KBM-7 (cell line): ENCODE results near the gene SREBF2.

ENCODE experiments used
- DNase-seq: peaks from one replicate; pipeline ENCODE4 v3.0.0-alpha.2; 2015
- in situ Hi-C: fragments of 300-500 bp; cut with MboI; formaldehyde crosslinking; loops from 2 replicates; pipeline ENCODE4 v1.14.3; 2020; ENCODE audit warnings: low sequenced_read_pairs, low pct_unique_long_range_greater_than_20kb, mixed read lengths

SREBF2 gene

DNA sequence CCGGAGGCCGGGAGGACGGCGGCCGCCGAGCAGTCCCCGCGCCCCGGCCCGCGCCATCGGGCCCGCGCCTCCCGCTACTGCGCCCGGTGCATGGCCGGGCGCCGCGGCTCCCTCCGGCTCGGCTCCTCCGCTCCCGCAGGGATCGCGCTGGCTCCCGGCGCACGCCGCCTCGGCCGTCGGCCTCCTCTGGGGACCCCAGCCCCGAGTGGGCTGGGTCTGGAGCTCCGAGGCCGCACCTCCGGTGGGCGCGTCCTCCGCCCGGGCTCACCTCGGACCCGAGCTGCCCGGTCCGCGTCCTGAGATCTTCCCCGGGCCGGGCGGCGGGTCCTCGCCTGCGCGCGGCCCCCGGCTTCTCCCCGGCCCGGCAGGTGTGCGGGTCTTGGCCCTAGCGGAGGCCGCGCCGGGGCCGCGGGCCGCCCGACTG, 81.7 kb downstream of the SREBF2 start:
- DNase-seq = no peak
- in situ Hi-C loops = no loop called here

DNA sequence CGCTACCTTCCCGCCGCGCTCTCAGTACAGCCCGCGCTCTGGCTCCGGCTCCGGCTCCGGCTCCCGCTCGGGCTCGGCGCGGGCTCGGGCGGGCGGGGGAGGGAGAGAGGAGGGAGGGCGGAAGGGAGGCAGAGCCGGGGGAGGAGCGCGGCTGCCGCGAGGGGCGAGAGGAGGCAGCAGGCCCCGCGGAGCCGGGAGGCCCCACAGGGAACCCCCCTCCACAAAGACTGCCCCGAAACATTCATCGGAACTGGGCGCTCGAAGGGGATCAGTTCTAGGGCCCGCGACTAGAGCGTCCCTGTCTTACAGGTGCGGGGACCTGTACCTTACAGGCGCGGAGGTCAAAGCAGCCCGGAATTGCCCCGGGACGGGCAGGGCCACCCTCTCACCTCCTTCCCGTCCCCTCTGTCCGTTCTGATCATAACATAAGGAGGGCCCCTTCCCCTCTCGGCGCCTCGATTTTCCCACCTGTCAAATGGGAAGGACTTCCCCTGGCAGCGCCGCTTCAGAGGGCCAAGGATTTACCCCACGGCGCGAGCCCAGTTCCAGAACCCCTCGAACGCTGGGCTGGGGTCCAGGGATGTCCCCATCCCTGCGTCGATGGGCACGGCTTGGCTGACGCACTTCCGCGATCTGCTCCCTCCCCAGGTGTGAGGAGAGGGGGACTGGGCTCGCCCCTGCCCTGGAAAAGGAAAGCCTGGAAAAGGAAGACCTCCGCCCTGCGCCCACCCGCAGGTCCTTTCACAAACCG, 82.3 kb downstream of the SREBF2 start, which contains the start of gene SHISA8:
Gene SHISA8, minus strand, starts transcription at position 40 of the 751 bp plus-strand sequence. CDS start 407 bp downstream, outside the sequence.
- in situ Hi-C loops = no loop called here
- no peak for DNase-seq

DNA sequence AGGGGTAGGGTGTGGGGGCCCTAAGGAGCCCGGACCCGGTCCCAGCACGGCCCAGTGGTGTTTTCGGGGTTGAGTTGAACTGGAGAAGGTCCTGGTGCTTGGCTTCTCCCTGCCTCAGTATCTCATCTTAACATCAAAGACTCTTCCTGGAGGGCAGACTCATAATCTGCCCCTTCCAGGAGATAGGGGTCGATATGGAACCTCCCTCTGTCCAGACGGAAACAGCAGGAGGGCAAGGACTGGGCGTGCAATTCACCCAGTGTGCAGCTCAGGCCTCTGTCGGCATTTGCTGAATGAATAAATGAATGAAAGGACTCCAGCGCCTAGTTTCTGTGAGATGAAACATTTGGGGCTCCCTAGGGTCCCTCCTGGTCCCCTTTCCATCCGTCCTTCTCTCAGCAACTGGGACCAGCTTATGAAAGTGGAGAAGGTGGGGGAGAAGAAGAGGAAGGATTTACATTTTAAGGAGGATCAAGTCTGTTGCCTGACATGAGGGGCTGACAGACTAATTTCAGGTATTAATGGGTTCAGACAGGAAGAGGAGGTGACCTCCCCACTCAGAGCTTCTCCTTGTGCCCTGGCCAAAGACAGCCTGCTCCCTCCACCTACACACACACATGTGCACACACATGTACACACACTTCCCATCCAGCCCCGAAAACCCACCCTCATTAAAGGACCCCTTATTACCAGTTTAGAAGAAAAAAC, 83.0 kb downstream of the SREBF2 start:
- no peak for DNase-seq
- in situ Hi-C loops = no loop called here

DNA sequence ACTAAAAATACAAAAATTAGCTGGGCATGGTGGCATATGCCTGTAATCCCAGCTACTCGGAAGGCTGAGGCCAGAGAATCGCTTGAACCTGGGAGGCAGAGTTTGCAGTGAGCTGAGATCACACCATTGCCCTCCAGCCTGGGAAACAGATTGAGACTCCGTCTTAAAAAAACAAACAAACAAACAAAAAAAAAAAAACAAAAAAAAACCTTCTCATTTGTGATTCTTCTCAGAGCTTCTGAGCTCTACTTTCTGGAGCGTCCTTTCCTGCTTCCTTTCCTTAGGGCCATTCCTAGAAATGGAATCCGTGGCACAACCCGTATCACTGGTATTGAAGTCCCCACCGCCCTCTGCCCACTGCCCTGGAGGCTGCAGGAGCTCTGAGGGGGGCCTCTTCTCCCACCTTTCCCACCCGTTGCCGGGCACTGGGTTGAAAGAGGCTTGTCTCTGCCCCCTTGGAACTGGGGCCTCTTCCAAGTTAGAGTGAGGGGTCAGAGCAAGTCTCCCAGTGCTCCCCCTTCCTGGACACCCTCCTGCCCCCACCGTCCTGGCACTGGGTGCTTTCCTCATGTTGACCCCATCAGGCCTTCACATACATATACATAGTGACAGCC, 83.9 kb downstream of the SREBF2 start:
- in situ Hi-C loops = no loop called here
- DNase-seq = no peak

DNA sequence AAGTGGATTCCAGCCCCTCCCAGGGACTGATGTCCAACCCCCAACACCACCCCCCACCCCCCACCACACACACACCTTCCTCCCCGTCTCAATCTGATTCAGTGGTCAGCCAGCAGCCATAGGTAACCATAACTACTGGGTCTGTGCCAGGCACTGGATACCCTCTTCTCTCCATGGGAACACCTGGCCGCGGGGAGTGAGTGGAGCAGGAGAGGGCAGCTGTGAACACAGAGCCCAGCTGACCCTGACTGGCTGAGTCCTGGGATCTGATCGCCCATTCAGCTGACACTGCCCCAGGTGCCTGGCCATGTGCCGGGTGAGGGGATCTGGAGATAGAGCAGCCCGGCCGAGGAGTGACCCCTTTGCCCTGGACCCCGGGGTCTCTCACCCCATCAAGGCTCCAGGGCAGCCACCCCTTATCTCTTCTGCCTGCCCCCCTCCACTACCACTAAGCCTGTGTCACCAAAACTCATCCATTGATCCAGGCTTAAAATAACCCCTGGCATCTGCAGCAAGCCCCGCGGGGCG, 84.5 kb downstream of the SREBF2 start:
- DNase-seq = no peak
- in situ Hi-C loops = no loop called here

DNA sequence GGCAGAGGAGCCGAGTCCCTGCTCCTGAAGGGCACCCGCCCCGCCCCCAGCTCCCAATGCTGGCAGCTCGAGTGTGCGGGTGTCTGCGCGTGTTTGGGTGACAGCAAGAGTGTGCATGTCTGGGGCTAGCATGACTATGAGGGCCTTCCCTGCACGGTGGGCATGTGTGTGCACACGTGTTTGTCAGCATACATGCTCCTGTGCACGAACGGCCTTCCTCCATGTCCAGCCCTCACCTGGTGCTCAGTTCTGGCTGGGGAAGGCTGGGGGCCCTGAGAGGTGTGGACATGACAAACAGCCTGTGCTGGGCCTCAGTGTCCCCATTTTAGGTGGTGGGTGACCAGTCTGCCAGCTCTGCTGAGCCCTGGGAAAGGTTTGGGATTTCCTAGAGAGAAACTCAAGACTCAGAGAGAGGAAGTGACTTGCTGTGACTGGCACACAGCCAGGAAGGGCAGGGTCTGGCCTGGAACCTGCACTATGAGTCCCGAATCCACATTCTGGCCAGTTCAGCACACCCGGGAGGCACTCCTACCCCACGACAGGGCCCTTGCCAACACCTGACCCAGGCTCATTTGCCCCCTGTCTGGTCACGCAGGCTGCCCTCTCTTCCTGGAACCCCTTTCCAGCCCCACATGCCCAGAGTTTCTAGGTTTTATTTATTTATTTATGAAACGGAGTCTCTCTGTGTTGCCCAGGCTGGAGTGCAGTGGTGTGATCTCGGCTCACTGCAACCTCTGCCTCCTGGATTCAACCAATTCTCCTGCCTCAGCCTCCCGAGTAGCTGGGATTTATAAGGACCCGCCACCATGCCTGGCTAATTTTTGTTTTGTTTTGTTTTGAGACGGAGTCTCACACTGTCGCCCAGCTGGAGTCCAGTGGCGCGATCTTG, 85.2 kb downstream of the SREBF2 start:
- in situ Hi-C loops = no loop called here
- DNase-seq = peak; percentile 75

DNA sequence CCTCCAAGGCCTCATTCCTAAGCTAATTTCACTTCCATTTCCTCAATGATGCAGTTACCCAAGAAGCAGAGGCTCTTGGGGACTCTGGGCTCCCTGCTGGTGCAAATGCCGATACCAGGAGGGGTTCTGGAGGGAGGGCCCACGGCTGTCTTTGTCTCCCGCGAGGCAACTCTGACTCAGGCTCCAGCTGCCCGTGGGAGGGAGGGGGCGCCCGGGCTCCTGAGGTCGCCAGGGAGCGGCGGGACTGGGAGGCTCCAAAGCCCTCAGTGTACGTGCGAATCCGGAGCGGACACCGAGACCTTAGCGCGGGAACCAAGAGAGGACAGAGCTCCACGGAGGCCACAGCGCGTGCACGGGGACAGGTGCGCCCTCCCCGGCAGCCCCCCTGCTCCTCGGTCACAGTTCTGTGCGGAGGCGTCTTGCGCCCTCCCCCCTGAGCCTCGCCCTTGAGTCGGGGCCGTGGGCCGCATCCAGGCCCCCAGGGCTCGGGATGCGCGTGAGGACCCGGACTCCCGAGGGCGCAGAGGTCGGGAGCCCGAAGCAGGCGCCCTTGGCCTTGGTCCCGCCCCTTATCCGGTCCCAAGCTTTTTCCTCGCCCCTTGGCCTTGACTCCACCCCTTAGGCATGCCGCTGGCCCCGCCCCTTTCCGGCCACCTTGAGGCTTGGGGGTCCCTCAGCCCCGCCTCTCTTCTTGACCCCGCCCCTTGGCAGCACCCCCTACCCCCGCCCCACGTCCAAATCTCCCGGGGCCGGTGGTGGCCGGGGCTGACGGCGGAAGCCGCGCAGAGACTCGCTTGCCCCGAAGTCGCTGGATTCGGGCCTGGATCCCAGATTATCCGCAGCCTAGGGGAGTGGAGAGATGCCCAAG, 86.7 kb downstream of the SREBF2 start:
- DNase-seq = no peak
- in situ Hi-C loops = no loop called here

DNA sequence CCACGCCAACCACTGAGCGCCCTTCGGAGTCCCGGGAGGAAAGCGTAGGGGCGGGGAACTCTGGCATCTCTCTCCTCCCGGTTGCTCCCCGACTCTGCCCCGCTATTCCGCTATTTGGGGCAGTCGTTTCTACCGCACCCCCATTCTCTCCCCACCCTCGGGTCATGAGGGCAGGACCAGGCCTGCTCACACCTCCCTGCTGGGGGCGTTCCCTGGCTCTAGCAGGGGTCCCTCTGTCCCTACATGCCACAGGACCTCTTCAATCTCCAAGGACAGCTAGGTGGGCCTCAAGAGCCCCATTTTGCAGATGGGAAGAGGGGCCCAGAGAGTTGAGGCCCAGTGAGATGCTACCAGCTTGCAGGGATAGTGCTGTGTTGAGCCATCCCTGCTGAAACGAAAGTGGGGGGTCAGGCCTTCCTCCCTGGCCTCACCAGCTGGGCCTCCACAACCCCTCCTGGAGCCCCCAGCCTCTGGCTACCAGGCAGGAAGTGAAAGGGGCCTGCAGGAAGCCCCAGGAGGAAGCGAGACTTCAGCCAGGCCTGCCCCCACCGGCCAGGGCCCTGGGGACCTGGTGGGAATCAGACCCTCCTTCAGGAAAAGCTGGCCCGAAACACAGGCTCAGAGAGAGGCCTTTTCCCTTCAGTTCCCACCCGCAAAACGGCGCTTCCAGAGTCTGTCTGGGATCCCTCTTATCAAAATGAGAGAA, 87.5 kb downstream of the SREBF2 start:
- in situ Hi-C loops = no loop called here
- no peak for DNase-seq

DNA sequence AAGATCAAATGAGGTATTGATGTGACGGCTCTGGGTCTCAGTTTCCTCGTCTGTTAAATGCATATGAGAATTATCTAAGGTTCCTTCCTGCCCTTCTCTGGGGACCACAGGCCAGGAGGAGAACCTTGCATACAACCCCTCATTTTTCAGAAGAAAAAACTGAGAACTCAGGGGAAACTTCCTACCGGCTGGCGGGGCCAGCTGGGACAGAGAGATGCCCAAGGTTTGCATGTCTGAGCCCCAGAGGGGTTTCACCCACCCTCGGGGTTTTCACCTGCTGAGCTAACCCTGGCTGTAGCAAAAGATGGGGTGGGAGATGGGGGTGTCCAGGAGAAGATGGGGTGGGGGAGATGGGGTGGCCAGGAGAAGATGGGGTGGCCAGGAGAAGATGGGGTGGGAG, 89.4 kb downstream of the SREBF2 start:
- in situ Hi-C loops = no loop called here
- DNase-seq = no peak

DNA sequence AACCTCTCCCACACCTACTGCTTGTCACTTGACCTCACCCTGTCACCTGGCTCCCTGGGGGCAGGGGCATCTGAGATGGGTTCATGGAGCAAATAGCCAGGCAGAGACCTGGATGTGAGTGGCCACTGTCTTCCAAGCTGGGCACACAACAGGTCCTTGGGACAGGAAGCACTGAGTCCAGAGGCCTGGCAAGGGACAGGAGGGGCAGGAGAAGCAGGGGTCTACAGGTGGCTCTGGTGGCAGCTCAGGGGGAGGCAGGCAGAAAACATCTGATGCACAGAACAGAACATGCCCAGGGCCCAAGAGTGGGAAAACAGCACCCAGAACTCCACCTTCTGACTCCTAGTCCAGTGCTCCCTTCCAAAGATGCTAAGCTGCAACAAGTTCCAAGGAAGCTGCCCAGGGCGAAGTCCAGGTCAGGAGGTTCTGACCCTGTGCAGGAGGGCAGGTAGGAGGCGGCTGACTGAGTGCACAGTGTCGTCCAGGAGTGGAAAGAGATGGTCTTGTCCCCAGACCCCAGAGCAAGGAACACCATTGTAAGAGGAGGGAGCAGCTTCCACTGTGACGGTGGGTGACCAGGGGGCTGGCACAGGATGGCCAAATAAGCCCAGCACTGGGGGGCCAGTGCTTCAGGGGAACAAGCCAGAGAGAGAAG, 90.2 kb downstream of the SREBF2 start:
- in situ Hi-C loops = no loop called here

DNA sequence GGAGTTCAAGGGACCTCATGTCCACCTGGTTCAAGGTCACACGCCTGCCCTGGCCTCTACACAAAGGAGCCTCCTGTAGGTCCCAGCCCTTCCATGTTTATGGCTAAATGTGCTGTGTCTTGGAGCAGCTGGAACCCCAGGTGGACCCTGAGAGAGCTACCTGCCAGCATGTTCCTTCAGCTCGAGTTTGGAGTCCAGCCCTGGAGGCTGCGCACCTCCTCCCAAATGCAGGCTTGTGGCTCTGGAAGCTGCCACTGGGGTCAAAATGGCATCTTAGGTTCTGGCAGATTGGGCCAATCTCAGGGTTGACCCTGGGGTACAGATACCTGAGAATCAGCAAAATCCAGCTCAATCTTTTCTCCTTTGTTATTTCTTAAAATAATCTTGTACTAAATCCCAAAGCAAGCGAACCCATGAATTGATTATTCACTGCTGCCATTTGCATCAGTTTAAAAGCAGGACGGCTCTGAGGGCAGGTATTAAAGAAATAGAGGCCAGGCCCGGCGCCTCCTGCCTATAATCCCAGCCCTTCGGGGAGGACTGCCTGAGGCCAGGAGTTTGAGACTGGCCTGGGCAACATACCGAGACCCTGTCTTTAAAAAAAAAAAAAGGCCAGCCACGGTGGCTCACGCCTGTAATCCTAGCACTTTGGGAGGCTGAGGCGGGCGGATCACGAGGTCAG, 90.8 kb downstream of the SREBF2 start:
- in situ Hi-C loops = no loop called here

More for the DNA sequence above, 90.2 kb downstream of the SREBF2 start:
- no peak for DNase-seq

DNA sequence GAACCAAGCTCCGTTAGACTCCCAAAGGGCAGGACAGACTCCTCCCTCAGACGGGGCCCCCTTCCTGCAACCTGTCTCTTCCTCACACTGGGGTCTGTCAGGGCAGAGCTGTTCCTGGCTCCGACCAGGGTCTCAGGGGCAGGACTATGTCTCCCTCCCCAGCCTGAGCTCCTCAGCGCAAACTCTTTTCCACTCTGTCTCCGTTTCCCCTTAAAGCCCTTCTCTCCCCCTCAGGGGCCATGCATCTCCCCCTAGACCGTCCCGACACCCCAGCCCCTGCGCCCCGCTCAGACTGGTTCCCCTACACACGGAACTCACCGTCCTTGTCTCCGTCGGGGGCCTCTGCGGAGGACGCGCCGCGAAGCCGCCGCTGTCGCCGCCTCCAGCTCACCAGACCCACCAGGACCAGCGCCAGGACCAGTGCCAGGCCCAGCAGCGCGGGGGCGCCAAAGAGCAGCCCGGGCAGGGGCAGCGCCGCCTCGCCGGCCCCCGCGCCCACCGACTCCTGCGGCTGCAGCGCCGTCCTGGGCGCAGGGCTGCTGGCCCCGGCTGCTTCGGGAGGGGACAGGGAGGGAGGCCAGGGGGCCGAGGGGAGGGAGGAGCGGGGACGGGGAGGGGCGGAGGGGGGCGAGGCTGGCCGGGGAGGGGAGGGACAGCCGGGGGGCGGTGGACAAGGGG, 93.0 kb downstream of the SREBF2 start:
- peak; percentile 78 for DNase-seq
- in situ Hi-C loops = no loop called here

More for the DNA sequence above, 90.8 kb downstream of the SREBF2 start:
- DNase-seq = no peak

DNA sequence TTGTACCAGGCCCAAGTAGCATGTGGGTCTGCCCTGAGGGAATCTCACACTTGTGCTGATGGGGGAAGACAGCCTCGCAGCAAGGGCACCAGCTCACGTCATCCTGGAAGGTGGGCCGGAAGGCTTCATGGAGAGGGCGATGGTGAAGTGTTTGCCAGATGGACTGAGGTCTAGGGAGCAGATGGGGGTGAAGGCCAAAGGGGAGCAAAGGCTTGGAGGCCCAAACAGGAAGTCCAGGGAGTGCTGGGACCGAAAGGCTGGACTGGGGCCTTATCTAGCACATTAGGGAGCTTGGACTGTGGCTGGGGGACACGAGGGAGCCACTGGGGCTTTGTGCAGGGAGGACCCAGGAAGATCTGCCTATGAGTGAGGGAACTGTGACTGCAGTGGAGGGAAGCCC, 94.9 kb downstream of the SREBF2 start:
- no peak for DNase-seq
- in situ Hi-C loops = no loop called here

DNA sequence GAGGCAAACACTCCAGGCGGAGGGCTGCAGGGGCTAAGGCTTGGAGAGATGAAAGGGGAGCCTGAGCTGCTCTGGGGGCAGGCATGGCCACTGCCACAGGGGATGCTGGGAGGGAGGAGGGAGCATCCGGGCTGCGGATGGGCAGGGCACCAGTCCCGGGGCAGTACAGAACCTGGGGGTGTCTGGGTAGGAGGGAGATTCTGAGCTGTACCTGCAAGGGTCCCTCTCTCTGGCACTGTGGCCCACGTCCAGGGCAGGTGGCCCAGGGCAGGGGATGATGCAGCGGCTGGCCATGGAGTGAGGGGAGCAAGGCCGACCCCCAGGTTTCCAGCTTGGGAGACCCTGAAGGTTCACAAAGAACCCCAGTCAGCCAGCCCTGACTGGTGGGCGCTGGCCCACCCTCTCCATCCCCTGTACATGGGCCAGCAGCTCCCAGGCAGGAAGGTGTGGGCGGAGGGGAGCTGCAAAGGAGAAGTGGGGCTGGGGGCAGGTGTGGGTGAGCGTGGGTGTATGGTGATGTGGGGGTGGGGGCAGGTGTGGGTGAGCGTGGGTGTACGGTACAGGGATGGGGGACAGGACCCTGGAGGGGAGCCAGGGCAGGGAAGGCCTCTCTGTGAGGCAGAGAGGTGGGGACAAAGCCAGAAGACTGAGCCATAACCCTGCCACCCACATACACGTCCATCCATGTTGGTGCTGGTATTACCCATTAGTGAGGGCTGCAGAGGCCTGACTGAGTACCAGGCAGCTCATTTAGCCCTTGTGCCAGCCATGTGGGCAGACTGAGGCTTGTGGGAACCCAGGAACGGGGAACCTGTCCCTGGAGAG, 95.9 kb downstream of the SREBF2 start:
- no peak for DNase-seq
- in situ Hi-C loops = no loop called here

DNA sequence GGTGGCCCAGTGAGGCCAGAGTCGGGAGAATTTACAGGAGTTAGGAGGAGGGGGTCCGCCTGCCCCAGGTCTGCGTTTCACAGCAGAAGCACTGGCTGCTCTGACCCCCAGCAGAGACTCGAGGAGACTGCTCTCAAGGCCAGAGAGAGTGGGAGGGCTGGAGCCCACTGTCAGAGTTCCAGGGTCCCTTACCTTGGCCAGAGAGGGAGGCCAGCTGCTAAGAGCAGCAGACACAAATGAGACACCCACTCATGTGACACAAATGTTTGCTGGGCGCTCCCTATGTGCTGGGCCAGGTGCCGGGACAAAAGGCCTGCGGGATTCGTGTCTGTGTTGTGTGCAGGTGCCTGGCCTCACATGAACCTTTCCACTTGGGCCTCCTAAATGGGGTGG, 96.5 kb downstream of the SREBF2 start:
- in situ Hi-C loops = no loop called here
- DNase-seq = no peak
